ENCODE measurements around the gene CNTNAP5.

GRCh38 chr2:124533226-124533954, 508.3 kb downstream of the CNTNAP5 start:
- TF ChIP-seq CTCF (IDR thresholded peaks at IDR 0.05; ENCODE audit: low read depth, low read length, missing input control) (no peak), RAD21 (IDR thresholded peaks at IDR 0.05) (no peak), REST (IDR thresholded peaks at IDR 0.05) (no peak), JUND (IDR thresholded peaks at IDR 0.05) (no peak), EGR1 (IDR thresholded peaks at IDR 0.05; ENCODE audit: low read depth in 2 of 2) (no peak), GABPA (IDR thresholded peaks at IDR 0.05 in 1 of 2, conservative IDR thresholded peaks at IDR 0.05 in 1 of 2) (no peak), ZBTB33 (IDR thresholded peaks at IDR 0.05) (no peak), MAX (IDR thresholded peaks at IDR 0.05) (no peak), ATF3 (IDR thresholded peaks at IDR 0.05) (no peak), HNF4A (conservative IDR thresholded peaks at IDR 0.05) (no peak), TAF1 (conservative IDR thresholded peaks at IDR 0.05) (no peak), YY1 (IDR thresholded peaks at IDR 0.05) (no peak)
